ENCODE results near the gene RBM5.

The RBM5 gene

GRCh38 chr3:50162034-50162883 is 73.5 kb downstream of the RBM5 start:
- DNase-seq = no peak

GRCh38 chr3:50163572-50164455 is 75.1 kb downstream of the RBM5 start:
- DNase-seq = no peak

- DNase-seq = no peak
Observed at GRCh38 chr3:50164481-50164880, 75.8 kb downstream of the RBM5 start.

- DNase-seq = no peak
Observed at GRCh38 chr3:50164984-50165909, 76.5 kb downstream of the RBM5 start.

GRCh38 chr3:50165910-50166538 is 77.3 kb downstream of the RBM5 start:
- DNase-seq = no peak

- no peak for DNase-seq
Observed at GRCh38 chr3:50166620-50167019, 77.9 kb downstream of the RBM5 start.

- no peak for DNase-seq
Observed at GRCh38 chr3:50167069-50167840, 78.5 kb downstream of the RBM5 start.

GRCh38 chr3:50167841-50168209 is 79.1 kb downstream of the RBM5 start:
- no peak for DNase-seq

- DNase-seq = no peak
Observed at GRCh38 chr3:50168388-50168787, 79.7 kb downstream of the RBM5 start.

Measured in cerebellar nuclear complex (tissue), 1 donor.